Tibial nerve (tissue), 4 donors: ENCODE data around the gene CDCP1.

Experiments
- EP300 ChIP-seq, 2 donors: sonication (generic); formaldehyde crosslinking; IDR thresholded peaks; one replicate each; pipeline ENCODE4 v1.6.1; 2017; ENCODE audit warnings: antibody characterized with exemption in 2 of 2, mild to moderate bottlenecking in 1 of 2
- POLR2A ChIP-seq, 2 donors: fragments of 450-650 bp; IDR thresholded peaks; one replicate each; pipeline ENCODE4 v1.6.1; 2017; ENCODE audit warnings: antibody characterized with exemption in 2 of 2, mild to moderate bottlenecking in 2 of 2, moderate library complexity in 2 of 2
- TF ChIP-seq, protein P1 (sequence below), 5 experiments: fragments of 200-600 bp in 3 of 5; fragments of 450-650 bp in 2 of 5; sonication (generic) in 3 of 5; IDR thresholded peaks; one replicate each; pipeline ENCODE4 v1.5.1; 2016 to 2019; ENCODE audit warnings: antibody characterized with exemption in 5 of 5, mild to moderate bottlenecking in 3 of 5, moderate library complexity in 2 of 5

GRCh38 chr3:45054196-45054857 is 91.9 kb downstream of the CDCP1 start:
- TF ChIP-seq, protein P1, sequence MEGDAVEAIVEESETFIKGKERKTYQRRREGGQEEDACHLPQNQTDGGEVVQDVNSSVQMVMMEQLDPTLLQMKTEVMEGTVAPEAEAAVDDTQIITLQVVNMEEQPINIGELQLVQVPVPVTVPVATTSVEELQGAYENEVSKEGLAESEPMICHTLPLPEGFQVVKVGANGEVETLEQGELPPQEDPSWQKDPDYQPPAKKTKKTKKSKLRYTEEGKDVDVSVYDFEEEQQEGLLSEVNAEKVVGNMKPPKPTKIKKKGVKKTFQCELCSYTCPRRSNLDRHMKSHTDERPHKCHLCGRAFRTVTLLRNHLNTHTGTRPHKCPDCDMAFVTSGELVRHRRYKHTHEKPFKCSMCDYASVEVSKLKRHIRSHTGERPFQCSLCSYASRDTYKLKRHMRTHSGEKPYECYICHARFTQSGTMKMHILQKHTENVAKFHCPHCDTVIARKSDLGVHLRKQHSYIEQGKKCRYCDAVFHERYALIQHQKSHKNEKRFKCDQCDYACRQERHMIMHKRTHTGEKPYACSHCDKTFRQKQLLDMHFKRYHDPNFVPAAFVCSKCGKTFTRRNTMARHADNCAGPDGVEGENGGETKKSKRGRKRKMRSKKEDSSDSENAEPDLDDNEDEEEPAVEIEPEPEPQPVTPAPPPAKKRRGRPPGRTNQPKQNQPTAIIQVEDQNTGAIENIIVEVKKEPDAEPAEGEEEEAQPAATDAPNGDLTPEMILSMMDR (IDR thresholded peaks at IDR 0.05) = no peak
- TF ChIP-seq POLR2A (IDR thresholded peaks at IDR 0.05) = no peak
- TF ChIP-seq EP300 (IDR thresholded peaks at IDR 0.05) = peak in 1 of 2 donors; percentile 57
